Inflammatory macrophage treated with lipopolysaccharide for 4 hours (primary cell): ENCODE measurements around the gene AHNAK2.
"Not testable (repeated sequence)": the region's sequence is repeated elsewhere in the genome, so short reads cannot be mapped to it uniquely, and the experiment has no call there.

Experiments used
- DNase-seq: peaks from one replicate; pipeline ENCODE4 v3.0.0-alpha.2; 2020

AHNAK2 gene

DNA sequence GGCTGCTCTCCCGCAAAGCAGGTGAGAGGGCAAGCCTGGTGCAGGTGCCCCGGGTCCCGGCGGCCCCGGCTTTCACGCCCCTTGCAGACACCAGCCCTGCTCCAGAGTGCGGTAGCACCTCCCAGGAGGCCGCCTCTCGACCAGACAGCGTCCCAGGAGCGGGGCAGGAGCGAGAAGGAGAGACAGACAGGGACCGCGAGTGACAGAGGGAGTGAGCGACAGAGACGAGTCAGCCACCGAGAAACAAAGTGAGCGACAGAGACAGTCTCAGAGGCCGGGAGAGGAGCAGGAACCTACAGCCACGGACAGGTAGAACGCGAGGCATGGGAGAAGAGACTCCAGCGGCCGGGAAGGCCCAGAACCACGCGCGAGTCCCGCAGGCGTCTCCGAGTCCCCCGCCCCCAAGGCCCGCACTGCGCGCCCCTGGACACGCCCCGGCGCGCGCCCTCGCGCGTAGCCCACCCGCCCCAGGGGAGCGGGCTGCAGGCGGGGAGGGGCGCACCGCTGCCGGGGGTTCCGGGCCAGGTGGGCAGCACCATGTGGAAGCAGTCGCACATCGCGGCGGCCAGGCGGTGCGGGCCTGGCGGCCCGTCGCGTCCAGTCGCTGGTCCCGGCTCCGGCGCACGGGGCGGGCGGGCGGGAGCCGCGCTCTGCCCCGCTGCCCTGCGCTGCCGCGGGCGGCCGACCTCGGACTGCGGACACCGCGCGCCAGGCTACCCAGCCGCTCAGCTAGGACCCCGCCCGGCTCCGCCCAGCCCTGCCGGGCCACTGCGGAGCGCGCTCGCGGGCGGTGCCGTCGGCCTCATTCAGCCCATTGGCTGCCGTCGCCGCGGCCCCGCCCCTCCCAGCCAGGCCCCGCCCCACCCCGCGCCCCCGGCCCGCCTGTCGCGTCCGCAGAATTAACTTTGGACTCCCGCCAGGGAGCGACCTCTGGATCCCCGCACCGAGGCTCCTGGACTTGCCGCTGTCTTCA, at the start of gene AHNAK2:
TSS of gene AHNAK2 (minus strand) at position 694 of the 973 bp plus-strand sequence. CDS start at position 557, 137 bp downstream.
- peak; percentile 79 for DNase-seq

DNA sequence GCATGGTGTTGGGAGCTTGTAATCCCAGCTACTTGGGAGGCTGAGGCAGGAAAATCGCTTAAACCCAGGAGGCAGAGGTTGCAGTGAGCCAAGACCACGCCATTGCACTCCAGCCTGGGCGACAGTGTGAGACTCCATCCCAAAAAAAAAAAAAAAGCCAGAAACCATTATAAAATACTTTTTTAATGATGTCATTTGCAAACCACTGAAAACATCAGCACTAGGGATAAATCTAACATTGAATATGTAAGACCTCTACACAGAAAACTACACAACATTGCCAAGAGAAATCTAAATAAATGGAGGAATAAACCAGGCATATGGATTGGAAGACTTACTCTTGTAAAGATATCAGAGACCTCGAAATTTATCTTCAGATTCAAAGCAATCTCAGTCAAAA, 49.5 kb upstream of the AHNAK2 start:
- not testable (repeated sequence) for DNase-seq

DNA sequence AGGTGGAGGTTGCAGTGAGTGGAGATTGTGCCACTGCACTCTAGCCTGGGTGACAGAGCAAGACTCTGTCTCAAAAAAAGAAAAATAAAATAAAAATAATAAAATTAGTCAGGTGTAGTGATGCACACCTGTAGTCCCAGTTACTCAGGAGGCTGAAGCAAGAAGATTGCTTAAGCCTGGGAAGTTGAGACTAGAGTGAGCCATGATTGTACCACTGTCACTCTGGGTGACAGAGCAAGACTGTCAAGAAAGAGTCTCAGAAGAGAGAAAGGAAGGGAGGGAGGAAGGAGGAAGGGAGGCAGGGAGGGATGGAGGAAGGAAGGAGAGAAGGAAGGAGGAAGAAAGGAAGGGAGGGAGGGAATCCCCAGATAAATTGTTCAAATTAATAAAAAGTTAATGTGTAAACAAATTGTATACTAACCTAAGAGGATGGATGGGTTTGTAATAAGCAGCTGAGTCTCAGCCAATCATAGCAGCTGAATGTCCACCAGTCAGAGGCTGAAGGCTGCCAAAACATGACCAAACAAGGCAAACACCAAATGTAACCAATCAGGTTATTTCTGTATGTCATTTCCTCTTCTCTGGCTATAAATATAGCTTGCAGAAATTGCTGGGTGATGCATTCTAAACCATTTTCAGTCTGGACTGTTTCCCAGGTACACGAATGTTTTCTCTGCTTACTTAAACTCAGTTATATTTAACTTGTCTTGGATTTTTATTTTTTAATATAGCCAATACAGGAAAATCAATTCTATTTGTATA, 48.8 kb upstream of the AHNAK2 start:
- no peak for DNase-seq

DNA sequence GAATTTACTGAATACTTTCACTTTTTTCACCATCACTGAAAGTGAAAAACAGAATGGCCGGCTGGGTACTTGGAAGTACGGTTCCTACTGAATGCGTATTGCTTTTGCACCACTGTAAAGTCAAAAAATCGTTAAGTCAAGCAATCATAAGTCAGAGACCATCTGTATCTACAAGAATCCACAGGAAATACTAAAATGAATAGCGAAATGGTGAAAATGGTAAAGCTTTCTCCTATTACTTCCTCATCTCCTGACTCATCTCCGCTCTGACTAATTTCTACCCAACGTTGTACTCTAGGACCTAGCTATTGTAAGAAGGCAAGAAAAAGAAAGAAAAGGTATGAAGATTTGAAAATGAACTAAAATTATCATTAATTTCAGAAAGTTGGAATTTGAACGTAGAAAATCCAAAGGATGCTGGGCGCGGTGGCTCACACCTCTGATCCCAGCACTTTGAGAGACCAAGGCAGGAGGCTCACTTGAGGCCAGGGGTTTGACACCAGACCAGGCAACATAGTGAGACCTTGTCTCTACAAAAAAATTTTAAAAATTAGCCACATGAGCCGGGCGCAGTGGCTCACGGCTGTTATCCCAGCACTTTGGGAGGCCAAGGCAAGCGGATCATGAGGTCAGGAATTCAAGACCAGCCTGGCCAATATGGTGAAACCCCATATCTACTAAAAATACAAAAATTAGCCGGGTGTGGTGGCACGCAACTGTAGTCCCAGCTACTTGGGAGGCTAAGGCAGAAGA, 48.0 kb upstream of the AHNAK2 start:
- peak; percentile 83 for DNase-seq

DNA sequence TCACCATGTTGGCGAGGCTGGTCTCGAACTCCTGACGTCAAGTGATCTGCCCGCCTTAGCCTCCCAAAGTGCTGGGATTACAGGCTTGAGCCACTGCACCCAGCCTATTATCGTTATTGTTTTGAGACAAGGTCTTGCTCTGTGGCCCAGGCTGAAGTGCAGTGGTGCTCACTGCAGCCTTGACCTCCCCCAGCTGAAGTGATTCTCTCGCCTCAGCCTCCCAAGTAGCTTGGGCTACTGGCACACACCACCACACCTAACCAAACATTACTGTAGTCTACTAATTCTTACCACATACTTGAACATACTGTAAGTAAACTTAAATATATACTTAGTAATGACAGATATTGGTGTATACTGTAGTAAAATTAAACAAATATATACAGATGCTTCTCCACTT, 47.3 kb upstream of the AHNAK2 start:
- DNase-seq = no peak

DNA sequence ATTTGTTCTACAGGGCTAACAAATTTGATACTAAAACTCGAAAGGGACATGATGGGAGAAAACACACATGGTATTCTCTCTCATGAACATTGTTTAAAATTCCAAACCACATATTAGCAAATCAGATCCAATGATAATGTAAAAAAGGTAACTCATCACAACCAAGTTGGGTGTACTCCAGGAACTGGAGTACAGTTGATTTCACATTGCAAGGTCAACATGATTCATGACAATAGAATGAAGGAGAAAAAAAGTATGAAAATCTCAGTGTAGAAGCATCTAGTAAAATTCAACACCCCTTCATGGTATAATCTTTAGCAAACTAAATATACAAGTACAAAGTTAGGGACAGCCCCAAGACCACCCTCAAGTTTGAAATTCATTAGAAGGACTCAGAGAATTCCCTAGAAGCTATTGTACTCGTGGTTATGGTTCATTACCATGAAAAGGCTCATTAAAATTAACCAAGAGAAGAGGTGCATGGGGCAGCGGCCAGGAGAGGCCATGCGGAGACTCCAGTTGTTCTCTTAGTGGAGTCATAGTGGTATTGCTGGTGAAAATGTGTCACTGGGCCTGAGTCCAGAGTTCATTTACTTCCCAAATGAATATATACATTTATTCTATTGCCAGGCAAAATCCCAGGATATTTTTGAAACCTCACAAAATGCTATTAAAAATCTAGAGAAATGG, 45.8 kb upstream of the AHNAK2 start:
- no peak for DNase-seq

DNA sequence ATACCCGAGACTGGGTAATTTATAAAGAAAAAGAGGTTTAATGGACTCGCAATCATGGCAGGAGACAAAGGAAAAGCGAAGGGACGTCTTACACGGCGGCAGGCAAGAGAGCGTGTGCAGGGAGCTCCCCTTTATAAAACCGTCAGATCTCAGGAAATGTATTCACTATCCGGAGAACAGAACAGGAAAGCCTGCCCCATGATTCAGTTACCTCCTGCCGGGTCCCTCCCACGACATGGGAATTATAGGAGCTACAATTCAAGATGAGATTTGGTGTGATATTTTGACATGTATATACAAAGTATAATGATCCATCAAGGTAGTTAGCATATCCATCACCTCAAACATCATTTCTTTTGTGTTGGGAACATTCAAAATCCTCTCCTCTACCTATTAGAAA, 45.0 kb upstream of the AHNAK2 start:
- no peak for DNase-seq

DNA sequence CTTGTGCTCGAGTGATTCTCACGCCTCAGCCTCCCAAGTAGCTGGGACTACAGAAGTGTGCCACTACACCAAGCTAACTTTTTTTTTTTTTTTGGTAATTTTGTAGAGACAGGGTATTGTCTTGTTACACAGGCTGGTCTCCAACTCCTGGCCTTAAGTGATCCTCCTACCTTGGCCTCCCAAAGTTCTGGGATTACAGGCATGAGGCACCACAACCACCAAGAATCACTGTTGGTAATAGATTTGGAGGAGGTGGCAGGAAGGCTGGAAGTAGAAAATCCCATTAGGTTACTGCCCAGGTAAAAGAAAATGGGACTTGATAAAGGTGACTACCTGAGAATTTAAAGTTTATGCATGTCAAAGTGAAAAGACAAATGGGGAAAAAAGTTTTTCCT, 44.1 kb upstream of the AHNAK2 start:
- DNase-seq = no peak

DNA sequence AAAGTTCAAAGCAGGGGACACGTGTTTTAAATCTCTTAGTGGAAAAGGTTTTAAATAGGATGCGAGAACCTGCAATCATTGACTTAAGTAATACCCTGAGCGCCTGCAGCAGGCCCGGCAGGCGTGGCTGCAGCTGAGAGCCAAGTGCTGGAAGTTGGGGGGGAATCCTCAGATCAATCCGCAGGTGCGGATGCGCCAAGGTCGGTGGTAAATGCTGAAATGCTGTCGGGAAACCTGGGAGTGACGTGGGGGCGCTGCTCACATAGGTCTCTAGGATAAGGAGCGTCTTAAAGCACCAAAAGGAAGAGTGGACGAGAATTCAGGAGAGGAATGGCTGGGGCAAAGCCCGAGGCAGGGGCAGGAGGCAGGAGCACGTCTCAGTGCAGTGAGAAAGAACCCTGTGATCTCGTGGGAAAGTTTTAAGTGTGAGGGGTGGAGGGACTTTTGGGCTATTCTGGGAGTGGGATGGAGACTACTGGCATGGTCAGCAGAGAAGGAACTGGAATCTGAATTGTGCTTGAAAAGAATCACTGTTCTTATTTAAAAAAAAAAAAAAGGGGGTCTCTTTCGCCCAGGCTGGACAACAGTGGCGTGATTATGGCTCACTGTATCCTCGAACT, 43.6 kb upstream of the AHNAK2 start:
- no peak for DNase-seq

DNA sequence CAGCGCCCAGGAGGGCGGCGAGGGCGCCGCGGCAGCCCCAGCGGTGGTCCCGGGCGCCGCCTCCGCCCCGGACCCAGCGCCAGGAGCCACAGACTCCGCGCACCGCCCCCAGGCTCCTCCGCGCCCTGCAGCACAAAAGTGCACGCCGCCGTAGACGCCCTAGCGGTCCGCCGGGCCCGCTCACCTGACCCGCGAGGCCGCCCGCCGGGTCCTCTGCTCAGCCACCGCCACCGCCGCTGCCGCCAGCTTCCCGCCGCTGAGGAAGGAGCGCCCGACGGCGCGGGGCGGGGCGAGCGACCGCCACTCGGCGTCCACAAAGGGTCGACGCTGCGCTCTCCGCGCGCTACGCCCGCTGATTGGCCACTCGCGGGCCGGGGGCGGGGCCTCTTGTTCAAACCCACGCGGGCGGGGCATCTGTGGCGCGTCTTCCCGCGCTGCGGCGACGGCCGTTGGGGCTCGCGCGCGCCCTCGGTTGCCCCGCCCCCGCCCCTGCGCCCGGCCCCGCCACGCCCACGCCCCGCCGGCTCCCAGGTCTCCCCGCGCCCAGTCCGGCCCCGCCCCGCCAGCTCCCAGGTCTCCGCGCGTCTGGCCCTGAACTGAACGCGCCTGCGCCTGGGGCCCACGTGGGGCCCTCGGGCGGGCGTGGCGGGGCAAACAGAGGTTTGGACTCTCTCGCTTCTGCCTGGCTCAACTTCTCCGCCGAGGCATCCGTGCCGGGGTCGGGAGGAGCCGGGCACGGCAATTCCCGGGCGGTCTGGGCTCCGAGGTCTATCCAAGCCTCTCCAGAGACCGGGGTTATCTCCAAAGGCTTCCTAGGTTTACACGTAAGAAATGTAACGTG, 42.9 kb upstream of the AHNAK2 start, which contains the start of gene CDCA4:
TSS of gene CDCA4 (minus strand) at position 269 of the 841 bp plus-strand sequence. CDS start 9,154 bp downstream, outside the sequence.
- peak; percentile 98 for DNase-seq

DNA sequence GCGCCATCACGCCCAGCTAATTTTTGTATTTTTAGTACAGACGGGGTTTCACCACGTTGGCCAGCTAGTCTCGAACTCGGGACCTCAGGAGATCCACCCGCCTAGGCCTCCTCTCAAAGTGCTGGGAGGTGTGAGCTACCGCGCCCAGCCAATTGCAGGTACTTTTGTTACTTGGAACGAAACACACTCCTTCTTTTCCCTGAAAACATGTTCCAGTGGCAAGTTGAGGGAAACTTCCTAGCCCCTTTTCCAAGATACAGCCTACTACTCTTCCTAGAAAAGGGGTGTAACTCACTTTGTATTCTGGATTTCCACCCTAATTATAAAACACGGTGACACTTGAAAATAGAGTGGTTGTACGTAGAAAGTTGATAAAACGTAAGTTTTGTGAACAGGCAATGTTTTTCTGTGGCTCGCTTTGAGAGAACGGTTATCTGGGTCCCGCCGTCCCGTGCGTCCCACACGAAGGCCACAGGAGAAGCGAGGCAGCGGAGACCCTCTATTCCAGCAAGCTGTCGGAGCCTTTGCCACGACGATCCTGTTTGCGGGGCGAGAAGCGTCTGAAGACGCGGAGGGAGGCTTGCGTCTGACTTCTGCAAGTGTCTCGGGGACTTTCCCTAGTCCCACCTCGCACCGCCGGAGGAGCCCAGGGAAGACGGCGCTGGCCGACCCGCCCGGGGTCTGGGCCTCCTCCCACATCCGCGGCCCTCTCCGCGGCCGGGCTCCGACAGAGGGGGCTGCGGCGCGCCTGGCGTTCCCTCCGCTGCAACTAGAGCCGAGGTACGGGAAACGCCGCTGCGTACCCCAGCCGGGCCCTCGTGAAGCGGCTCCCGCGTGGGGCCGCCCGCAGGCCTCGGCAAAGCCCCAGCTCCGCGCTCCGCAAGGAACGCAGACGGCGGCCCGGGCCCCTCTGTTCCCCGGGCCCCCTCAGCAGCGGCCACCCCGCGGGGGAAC, 42.0 kb upstream of the AHNAK2 start:
- peak; percentile 45 for DNase-seq

DNA sequence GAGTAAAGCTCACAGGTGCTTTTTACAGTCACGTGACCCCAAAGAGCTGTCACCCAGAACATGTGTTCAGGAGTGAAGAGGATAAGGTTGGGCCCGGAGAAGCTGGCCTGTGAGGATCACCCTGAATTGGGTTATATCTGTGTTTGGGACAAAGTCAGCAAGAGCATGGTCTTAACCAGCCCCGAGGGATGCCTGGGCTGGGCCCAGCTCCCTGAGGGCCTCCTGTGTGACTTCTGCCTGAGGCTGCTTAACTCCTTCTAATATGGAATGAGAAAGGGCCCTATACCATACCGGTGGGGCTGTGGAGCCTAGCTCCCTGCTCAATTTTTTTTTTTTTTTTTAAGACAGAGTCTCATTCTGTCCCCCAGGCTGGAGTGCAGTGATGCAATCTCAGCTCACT, 40.2 kb upstream of the AHNAK2 start:
- DNase-seq = no peak

DNA sequence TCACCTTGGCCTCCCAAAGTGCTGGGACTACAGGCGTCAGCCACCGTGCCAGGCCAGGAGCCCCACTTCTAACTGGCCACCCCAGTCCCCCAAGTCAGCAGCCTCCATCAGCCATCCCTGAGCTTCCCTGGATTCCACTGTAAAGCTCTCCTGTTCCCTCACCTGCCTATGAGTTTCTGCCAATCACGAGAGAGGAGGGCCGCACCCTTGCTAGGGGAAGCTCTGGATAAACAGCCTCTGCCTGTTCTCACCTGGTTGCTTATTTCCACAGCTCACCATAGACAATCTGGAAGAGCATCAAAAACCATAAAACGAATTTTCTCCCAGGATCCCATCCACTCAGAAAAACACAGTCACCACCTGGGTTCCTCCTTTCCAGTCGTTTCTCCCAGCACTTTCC, 37.7 kb upstream of the AHNAK2 start:
- no peak for DNase-seq

DNA sequence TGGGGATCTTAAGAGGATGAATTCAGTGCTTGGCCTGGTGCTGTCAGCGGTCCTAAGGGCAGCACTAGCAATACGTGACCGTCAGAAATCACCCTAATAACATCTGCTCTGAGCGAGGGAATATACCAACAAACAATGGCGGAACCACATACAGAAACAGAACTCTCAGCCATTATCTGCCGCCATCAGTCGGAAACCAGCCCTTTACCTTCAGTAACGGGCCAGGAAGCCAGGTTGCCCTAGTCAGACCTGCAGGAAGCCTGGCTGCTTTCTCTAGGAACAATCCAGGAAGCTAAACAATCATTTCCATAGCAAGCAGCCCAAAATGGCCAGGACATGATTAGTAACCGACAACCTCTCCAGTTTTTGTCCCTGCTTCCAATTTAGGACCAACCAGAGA, 37.1 kb upstream of the AHNAK2 start:
- no peak for DNase-seq

DNA sequence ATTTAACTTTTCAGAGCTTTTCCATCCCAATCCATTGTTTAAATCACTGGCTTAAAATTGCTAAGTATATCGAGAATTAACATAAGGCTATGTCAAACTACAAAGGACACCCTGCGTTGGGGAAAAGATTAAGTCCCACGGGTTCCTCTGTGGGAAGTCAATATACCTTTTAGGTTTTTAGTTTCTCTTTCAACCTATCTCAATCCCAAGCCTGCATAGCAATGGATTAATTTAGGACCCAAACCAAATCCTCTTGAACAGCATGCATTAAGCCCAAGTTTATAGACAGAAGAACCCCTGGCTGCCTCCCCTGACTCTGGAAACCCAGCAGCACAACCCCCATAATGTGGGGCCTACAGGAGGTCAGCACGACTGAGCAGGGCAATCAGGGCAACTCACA, 36.5 kb upstream of the AHNAK2 start:
- DNase-seq = no peak

DNA sequence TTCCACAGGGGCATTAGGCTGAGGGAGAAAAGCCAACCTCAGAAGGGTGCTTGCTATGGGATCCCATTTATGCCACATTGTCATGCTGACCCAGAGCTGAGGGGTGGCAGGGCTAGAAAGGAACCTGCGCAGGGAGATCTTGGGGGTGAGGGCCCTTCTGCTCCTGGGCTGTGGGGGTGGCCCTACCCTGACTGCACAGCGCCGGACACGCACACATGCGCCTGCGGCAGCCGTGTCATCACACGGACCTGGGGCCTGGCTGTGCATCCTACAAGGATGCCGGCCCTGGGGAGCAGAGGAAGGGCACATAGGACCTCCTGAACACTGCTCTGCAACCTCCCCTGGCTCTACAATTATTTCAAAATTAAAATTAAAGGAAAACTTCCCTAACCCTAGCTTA, 35.9 kb upstream of the AHNAK2 start:
- no peak for DNase-seq

DNA sequence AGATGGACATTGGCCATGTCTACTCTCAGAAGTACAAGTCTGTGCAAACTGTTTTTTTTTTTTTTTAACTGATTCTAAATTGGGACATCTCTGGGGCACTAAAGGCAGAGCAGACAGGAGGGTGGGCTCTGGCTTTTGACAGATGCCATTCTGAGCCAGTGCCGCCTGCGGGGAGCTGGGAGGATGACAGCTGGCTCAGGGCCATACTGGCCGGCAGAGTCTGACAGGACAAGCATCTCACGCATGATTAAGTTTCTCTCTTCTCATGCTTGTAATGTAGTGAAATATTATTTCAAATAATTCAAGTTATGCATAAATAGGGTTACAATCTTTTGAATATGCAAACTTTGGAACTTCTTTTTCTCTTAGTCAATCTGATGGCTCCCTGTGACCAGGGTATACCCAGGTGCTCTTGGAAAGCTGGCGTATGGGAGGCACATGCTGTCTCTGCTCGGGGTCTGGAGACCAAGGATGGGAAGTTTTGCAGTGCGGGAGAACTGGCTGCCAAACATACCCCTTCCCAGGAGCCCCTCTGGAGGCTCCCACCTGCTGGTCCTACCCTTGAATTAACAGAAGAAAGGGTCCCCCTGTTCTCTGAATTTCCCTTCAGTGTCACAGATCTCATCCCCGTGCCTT, 35.1 kb upstream of the AHNAK2 start:
- DNase-seq = no peak

DNA sequence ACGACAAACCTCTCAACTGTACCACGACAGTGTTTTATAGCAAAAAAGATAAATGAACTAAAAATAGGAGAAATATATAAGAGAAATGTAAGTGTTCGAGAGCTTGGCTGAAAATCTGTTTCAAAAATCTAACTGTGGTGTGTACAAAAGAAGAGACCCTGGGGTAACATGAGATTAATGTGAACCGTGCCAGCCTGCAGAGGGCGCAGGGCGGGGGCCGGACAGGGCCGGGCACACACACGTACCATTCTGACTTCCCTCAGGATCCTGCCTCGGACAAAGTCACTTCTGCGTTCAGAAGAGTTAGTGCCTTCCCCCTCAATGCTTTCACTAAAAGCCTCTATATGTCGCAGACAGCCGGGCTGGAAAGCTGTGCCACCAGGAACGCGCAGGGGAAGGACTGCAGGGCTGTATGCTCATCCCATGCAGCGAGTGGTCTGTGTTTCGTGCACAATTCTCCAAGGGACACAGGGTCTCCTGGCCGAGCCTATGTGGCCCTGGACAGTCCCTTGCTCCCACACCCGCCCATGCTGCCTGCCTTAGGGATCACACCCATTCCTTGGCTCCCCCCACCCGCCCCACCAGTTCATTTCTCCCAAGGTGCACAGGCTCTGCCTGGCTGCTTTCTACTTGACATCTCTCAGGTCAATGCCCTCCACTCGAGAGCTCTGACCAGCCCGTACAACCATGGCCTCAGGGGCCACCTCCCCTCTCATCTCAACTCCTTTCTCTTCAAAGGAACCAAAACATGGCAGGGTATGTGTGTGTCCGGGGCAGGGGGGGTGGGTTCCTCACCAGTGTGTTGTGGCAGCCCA, 34.2 kb upstream of the AHNAK2 start:
- peak; percentile 19 for DNase-seq
